Activated CD4-positive, alpha-beta T cell treated with anti-CD3 and anti-CD28 coated beads, Interleukin-2, amount 50 U/mL, for 48 hours (primary cell): ENCODE results near the gene RBAK.
"Not testable (repeated sequence)": the region's sequence is repeated elsewhere in the genome, so short reads cannot be mapped to it uniquely, and the experiment has no call there.

ENCODE experiments used
- DNase-seq, 2 experiments: peaks; one replicate each; pipeline ENCODE4 v3.0.0-alpha.2; 2020

The RBAK gene

DNA sequence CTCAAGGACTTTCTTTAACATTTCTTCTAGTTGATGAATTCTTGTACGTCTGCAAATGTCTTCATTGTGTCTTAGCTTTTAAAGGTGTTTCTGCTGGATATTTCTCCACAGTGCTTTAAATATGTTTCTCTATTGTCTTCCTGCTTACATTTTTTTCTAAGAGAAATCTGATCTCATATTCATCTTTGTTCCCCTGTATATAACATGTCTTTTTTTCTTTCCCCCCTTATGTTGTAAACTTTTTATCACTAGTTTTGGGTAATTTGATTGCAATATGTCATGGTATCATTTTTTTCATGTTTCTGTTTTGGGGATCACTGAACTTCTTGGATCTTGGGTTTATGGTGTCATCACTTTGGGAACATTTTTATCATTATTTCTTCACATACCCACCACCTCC, 7.5 kb downstream of the RBAK start:
- no peak for DNase-seq

DNA sequence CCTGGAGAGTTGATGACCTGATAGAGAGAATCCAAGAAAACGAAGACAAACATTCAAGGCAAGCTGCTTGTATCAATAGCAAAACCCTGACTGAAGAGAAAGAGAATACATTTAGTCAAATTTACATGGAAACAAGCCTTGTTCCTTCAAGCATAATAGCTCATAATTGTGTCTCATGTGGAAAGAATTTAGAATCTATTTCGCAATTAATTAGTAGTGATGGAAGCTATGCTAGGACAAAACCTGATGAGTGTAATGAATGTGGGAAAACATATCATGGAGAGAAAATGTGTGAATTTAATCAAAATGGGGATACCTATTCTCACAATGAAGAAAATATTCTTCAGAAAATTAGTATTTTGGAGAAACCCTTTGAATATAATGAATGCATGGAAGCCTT, 18.0 kb downstream of the RBAK start:
- DNase-seq, result no peak

DNA sequence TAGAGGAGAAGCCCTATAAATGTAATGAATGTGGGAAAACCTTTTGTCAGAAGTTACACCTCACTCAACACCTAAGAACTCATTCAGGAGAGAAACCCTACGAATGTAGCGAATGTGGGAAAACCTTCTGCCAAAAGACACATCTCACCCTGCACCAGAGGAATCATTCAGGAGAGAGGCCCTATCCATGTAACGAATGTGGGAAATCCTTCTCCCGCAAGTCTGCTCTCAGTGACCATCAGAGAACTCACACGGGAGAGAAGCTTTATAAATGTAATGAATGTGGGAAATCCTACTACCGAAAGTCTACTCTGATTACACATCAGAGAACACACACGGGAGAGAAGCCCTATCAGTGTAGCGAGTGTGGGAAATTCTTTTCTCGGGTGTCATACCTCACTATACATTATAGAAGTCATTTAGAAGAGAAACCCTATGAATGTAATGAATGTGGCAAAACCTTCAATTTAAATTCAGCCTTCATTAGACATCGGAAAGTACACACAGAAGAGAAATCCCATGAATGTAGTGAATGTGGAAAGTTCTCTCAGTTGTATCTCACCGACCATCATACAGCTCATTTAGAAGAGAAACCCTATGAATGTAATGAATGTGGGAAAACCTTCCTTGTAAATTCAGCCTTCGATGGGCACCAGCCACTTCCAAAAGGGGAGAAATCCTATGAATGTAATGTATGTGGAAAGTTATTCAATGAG, 18.9 kb downstream of the RBAK start:
- DNase-seq, result no peak

DNA sequence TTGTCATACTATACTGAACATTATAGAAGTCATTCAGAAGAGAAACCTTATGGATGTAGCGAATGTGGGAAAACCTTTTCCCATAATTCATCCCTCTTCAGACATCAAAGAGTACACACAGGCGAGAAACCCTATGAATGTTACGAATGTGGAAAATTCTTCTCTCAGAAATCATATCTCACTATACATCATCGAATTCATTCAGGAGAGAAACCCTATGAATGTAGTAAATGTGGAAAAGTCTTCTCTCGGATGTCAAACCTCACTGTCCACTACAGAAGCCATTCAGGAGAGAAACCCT, 19.4 kb downstream of the RBAK start:
- DNase-seq, result no peak

DNA sequence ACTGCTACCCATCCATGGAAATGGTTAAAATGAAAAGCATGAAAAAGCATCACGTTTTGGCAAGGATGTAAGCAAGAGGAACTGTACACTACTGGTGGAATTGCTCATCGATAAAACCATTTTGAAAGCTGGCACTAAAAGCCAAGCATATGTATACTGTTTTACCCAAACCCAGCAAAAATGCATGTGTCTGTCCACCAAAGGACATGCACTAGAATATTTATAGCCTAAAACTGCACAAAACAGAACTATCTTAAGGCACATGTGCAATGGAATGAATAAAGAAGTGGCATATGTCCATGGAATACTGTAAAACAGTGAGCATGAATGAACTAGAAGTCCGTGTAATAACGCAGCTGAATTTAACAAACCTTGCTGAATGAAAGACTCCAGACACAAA, 22.9 kb downstream of the RBAK start:
- no peak for DNase-seq

DNA sequence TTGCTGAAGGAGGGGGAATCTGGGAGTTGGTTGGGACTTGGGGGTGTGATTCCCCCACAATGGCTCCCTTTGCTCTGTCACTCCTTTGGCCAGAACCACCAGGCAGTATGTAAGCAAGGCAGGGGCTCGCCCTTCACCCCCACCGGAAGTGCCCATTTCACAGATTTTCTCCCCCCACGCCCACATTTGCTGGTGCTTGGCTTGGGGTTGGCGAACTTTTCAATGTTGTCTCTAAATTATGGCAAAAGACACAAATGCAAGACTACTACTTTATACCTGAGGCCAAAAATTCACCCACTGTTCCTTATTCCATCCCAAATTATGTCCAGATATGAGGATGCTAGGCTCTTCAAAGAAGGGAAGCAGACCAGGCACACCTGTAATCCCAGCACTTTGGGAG, 24.5 kb downstream of the RBAK start:
- DNase-seq, result no peak

DNA sequence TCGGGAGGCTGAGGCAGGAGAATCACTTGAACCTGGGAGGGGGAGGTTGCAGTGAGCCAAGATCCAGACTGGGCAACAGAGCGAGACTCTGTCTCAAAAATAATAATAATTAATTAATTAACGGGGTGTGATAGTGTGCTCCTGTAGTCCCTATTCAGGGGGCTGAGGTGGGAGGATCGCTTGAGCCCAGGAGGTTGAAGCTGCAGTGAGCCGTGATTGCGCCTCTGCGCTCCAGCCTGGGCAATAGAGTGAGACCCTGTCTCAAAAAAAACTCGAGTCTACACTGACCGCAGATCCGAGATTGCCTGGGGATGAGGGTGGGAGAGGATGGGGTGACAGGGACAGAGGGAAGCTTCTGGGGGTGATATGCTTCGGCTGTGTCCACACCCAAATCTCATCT, 29.5 kb downstream of the RBAK start:
- DNase-seq, result not testable (repeated sequence)

DNA sequence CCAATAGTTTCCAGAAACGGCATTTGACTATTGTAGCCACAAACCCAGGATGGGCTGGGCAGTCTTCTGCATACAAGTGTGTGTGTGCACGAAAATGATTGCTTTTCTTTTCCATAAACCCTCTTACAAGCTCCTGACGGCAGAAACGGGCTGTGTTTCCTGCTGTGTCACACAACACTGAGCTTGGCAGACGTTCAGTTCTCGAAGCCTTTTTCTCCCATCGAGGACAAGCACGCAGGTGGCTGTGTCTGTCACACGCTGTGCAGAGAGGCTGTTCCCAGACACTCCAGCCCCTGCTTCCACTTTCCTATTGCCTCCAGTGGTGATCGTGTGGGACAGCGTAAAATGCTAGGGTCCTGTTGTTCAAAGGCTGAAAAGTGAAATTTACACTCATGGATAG, 32.1 kb downstream of the RBAK start:
- DNase-seq, result no peak

DNA sequence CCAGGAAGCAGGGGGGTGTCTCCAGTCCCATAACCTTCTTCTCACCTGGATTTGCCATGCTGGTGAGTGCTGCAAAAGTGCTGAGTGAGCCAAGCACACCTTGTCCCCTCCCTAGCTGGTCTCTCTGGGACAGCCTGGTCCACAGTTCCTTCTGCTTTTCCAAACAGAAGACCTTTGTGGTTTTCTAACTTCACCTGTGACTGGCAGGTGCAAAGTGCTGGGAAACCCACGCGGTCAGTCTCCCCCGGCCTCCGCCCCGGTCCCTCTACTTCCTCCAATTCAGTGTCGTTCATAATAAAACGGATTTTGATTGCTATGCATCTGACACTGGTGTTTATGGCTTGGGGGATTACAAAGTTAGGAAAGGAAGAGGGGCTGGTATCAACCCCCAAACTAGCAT, 37.1 kb downstream of the RBAK start:
- DNase-seq, result no peak

DNA sequence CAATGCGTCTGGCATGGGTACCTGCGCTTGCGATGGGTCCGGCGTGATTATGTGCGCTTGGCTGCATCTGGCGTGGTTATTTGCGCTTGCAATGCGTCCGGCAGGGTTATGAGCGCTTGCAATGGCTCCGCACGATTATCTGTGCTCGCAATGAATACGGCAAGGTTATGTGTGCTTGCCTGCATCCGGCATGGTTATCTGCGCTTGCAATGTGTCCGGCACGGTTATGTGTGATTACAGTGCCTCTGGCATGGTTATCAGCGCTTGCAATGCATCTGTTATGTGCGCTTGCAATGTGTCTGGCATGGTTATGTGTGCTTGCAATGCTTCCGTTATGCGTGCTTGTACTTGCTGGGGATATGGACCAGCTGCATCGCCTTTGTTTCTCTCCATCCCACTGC, 37.7 kb downstream of the RBAK start:
- DNase-seq, result no peak

DNA sequence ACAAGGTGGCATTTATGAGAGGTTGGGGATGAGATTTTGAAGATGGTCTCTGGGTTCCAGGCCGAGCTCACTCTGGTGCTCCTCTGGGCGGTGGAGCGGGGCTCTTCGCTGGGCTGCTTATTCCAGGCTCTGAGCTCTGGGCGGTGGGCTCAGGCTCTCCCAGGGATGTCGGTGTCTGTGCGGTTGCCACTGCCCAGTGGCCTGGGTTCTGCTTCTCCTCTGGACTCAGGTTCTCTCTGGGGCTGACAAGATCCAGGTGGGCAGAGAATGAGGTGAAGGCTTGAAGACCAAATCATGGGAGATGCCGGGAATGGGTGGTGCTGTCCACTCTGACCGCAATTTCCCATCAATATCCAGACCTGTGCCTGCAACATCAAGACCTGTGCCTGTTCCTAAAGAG, 40.6 kb downstream of the RBAK start:
- DNase-seq, result no peak

DNA sequence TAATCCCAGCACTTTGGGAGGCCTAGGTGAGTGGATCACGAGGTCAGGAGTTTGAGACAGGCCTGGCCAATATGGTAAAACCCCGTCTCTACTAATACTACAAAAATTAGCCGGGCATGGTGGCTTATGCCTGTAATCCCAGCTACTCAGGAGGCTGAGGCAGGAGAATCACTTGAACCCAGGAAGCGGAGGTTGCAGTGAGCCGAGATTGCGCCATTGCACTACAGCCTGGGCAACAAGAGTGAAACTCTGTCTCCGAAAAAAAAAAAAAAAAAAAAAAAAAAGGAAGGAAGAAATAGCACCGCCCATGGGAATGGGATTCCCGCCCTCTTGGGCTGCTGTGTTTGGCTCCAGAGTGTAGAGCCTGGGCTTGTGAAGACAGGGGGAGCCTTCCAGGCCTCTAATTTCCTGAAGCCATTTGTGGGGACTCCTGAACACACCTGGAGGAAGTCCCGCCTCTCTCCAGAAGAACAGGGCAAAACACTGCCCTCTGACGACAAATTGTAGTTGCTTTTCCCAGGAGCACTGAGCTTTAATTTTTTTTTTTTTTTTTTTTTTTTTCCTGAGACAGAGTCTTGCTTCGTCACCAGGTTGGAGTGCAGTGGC, 42.7 kb downstream of the RBAK start:
- DNase-seq, result not testable (repeated sequence)

DNA sequence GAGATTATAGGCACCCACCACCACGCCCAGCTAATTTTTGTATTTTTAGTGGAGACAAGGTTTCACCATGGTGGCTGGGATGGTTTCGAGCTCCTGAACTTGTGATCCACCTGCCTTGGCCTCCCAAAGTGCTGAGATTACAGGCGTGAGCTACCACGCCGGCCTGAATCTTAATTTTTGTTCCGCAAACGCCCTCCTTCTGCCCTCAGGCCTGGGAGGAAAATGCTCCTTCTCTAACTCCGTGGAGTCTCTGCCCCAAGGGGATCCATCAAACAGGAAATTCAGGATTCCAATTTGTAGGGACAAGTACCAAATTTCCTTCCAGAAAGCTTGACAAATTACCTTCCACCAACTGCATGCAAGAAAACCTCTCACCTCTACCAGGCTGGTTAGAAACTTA, 43.2 kb downstream of the RBAK start:
- DNase-seq, result no peak

DNA sequence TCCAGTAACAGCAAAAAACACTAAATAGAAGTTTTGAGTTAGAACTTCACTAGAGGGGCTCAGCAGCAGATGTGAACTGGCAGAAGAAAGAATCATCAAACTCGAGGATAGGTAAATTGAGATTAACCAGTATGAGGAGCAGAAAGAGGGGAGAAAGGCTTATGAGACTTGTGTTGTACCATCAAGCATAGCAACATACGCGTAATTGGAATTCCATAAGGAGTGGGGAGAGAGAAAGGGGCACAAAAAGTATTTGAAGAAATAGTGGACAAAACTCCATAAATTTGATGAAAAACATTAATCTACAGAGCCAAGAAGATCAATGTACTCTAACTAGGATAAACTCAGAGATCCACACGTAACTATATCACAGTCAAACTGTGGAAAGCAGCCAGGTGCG, 48.3 kb downstream of the RBAK start:
- no peak for DNase-seq

DNA sequence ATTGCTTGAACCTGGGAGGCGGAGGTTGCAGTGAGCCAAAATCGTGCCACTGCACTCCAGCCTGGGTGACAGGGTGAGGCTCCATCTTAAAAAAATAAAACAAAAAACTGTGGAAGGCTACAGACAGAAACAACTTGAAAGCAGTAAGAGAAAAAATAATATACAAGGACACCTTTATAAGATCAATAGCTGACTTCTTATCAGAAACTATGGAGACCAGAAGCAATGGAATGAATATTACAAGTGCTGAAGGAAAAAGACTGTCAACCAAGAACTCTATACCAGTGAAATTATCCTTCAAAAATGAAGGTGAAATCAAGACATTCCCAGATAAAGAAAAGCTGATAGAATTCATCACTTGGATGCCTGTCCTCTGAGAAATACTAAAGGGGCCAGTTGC, 49.0 kb downstream of the RBAK start:
- DNase-seq, result no peak

DNA sequence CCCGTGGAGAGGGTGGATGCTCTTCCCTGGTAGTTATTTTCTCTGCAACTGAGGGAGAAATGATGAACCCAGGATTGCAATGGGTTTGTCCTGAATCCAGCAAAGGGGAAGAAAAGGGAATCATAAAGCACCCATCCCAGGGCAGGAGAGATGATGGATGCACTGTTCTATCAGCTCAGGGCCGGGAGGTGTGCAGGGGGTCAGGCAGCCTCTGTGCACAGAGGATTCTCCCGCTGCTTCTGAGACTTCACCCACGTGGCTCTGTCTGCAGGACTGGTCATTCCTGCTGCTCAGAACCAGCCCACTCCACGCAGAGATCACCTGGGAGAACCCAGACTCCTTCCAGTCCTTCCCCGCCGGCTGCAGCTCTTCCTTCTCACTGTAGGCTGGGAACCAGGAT, 70.7 kb downstream of the RBAK start:
- no peak for DNase-seq

DNA sequence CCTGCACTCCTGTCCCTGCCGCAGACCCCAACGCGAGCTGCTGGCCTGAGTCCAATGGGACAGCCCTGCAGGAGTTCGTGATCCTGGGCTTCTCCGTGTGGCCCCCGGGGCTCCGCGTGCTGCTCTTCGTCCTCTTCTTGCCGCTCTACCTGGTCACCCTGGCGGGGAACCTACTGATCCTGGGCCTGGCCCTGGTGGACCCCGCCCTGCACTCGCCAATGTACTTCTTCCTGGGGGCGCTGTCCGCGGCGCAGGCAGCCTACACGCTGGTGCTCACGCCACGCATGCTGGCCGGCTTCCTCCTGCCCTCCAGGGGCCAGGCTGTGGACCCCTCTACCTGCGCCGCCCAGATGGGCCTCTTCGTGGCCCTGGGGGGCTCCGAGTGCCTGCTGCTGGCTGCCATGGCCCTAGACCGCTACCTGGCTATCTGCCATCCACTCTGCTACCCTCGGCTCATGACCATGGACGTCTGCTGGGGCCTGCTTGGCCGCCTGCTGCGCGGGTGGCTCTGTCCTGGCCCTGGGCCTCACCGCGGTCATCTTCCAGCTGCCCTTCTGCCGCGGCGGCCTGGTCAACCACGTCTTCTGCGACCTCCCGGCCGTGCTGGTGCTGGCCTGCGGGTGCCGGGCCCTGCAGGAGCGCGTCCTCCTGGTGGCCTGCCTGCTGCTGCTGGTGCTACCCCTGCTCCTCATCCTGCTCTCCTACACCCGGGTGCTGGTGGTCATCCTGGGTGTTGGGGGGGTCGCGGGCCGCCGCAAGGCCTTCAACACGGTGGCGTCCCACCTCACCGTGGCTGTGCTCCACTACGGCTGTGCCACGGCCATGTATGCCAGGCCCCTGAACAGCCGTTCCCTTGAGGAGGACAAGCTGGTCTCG, 71.7 kb downstream of the RBAK start:
- DNase-seq, result no peak
